ENCODE measurements around the gene CACNG4.

The CACNG4 gene

GRCh38 chr17:66985338-66986237, 21.1 kb downstream of the CACNG4 start:
- no peak for DNase-seq (ENCODE audit: low read depth in 2 of 2)

- no peak for DNase-seq (ENCODE audit: low read depth in 2 of 2)
Measured at GRCh38 chr17:66986659-66987058, 22.2 kb downstream of the CACNG4 start.

DNA sequence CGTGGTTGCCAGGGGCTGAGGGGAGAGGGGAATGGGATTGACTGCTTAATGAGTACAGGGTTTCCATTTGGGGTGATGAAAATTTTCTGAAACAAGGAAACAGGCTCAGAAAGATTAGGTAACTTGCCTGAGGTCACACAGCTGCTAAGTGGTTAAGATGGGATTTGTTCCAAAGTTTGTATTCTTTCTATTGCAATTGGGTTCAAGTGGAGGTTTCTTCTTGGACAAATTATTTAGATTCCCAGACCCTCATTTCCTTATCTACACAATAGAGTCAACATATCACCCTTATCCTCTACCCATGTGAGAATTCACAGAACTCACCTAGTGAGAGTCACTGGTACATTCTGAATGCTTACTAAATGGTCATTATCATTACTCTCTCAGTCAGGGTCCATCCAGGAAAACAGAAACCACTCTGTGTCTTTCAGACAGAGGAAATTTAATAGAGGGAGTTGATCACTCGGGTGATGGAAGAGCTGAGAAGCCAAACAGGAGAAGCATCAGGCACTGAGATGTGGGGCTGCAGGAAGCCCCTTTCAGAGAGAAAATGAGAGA, 22.6 kb downstream of the CACNG4 start:
- DNase-seq (ENCODE audit: low read depth in 2 of 2): no peak

DNA sequence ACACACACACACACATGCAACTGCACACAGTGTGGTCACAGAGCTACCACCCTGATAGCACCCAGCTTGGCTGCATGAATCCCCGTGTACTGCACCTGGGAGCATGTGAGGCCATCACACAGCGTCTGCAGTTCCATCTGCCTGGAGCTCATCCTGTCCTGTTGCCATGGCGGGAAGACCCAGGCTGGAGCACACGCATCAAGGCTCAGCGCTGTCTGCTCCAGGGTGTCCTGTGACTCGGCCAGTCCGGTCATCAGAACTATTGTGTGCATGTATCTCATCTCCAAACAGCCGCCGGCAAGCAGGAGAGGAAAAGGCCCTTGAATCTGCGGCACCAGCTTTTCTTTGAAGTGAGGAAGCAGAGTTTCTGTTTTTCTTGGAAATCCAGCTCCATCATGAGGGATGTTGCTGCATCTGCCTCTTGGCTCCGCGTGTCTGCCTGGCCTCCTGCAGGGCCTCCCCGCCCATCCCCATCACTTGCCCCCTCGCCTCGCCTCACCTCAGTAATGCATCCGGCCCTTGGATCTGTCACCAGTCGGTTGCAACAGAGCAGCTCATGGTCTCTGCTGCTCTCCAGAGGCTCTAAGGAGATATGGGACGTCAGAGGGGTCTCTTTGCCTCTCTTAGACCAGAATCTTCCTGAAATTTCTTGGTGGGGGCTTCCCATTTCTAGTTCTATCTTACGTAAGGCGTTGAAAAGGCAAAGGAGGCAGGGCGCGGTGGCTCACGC, 23.7 kb downstream of the CACNG4 start:
- no peak for DNase-seq (ENCODE audit: low read depth in 2 of 2)

- DNase-seq (ENCODE audit: low read depth in 2 of 2): no peak
Measured at GRCh38 chr17:66989076-66989475, 24.6 kb downstream of the CACNG4 start.

- no peak for DNase-seq (ENCODE audit: low read depth in 2 of 2)
Measured at GRCh38 chr17:66989579-66989978, 25.1 kb downstream of the CACNG4 start.

- DNase-seq (ENCODE audit: low read depth in 2 of 2): no peak
Measured at GRCh38 chr17:66990047-66990446, 25.5 kb downstream of the CACNG4 start.

DNA sequence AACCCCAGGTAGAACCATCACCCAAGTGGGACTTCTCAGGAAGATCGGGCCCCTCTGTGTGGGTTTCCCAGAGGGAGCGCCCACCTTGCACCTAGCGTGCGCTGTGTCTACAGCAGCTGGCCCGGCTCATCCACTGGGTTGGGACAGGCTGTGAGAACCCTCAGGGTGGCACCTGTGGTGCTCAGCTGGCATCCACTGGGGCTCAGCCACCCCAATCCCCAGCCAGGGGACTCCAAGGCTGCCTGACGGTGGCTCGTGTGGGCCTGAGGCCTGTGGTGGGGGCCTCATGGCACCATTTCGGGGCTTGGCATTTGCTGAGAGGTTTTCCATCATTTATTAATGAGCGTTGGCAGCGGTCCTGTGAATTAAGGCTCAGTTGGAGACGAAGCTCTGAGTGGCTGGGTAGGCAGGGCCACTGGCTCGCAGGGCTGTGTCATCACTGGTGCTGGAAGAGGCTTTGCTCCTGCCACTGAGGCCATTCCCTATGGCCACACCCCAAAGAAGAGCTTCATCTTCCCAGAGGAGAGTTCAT, 28.5 kb downstream of the CACNG4 start:
- DNase-seq (ENCODE audit: low read depth in 2 of 2): no peak

DNA sequence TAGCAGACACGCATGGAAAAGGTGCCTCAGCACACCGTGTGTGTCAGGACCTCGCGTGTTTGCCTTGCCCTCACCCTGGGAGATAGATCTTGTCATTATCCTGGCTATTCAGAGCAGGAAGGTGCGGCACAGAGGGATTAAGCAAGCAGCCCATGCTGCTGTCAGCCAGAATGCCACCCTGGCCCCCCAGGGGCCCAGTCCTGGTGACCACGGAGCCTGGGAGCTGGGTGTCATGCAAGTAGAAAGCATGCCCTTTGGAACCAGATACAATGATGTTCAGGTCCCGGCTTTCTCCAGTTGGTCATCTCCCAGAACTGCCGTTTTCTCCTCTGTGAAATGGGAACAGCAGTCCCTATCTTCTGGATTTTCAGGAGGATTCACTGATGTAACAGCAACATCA, 29.9 kb downstream of the CACNG4 start:
- no peak for DNase-seq (ENCODE audit: low read depth in 2 of 2)

GRCh38 chr17:66994930-66995535, 30.5 kb downstream of the CACNG4 start:
- no peak for DNase-seq (ENCODE audit: low read depth in 2 of 2)

GRCh38 chr17:66995944-66996343, 31.4 kb downstream of the CACNG4 start:
- DNase-seq (ENCODE audit: low read depth in 2 of 2): no peak

GRCh38 chr17:66996926-66997325, 32.4 kb downstream of the CACNG4 start:
- no peak for DNase-seq (ENCODE audit: low read depth in 2 of 2)

- no peak for DNase-seq (ENCODE audit: low read depth in 2 of 2)
Measured at GRCh38 chr17:67003231-67003630, 38.7 kb downstream of the CACNG4 start.

- no peak for DNase-seq (ENCODE audit: low read depth in 2 of 2)
Measured at GRCh38 chr17:67004181-67004580, 39.7 kb downstream of the CACNG4 start.

DNA sequence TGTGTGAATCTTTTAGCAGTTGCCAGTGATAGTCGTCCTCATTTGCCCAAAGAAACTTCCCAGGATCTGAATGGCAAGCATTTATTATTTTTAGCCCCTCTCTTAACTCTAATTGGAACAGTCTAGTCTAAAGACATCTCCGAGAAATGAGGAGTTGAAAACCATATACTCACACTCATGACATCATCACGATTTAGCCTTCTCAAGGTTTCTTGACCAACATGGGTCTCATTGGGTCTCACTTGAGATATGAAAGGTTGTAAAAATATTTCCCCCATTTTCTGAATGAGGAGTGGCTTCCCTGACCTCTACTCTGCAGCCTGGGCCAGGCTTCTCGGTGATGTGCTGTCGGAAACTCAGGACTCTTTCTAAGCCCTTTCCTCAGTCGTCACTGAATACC, 42.8 kb downstream of the CACNG4 start:
- DNase-seq (ENCODE audit: low read depth in 2 of 2): no peak

- DNase-seq (ENCODE audit: low read depth in 2 of 2): no peak
Measured at GRCh38 chr17:67008101-67008500, 43.6 kb downstream of the CACNG4 start.

DNA sequence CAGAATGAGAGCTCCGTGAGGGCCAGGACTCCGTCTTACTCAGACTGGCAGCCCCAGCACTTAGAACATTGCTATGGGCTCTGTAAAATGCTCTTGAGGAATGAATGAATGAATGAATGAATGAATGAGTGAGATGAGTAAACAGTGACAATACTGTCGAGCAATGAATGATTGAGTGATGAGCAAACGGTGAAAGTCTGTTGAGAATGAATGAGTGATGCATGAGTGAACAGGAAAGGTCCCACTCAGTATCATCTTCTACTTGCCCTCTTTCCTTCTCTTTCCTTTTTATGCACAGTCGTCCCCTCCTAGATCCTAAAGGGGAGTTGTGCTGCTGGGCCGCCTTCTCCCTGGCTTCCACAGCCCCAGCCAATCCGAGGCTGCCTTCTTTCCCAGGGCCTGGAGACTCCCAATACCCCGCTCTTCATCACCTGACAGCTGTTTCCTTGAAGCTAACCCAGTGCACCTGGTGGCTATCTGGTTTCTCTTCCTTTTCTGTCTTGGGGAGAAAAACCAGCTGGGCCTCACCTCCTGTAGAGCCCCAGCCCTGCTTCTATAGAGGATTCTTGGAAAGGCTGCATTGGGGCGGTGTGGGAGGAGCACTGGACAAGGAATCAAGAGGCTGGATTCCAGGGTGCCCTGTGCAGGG, 47.1 kb downstream of the CACNG4 start:
- DNase-seq (ENCODE audit: low read depth in 2 of 2): no peak

- DNase-seq (ENCODE audit: low read depth in 2 of 2): no peak
Measured at GRCh38 chr17:67013891-67014290, 49.4 kb downstream of the CACNG4 start.

DNA sequence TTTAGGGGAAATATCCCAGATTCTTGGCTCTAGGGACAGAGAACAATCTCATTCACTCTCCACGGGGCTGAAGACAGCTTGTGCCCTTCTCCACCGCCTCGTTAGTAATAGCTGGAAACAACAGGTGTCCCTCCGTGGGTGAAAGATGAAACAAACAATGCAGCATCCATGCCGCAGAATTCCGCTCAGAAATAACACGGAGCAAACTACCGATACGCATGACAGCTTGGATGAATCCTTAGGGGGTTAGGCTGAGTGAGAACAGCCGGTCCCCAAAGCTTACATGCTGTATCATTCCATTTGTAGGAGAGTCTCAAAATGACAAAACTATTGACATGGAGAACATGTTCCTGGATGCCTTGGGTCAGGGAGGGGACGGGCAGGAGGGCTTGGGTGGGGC, 50.5 kb downstream of the CACNG4 start:
- no peak for DNase-seq (ENCODE audit: low read depth in 2 of 2)

DNA sequence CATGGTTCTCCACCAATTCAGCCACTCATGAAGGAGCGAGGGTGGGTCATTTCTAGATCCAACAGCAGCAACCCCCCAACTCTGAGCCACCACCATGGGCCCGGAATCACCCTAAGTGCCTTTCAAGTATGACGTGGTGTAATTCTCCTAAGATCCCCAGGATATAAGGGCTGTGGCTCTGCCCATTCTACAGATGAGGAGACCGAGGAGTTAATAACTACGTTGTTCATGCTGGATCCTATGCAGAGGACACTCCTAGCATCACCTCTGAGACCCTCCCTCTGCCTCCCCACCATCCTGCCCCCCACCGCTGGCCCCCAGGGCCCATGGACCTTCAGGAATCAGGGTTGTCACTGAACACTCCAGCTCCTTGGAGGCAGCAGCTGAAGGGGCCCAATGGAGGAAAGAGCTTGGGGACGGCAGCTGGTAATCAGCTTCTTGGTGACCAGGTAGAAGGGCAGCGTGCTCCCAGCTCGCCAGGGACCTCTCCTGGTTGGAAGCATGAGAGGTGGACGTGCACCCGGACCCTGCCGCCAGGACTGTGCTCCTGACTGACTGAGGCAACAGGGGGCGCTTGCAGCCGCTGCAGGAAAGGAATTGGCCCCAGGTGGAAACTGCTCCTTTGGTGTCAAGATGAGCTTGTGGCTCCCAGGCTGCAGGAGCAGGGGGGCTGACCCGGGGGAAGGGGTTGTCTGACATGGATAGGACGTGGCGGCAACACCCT, 51.7 kb downstream of the CACNG4 start:
- DNase-seq (ENCODE audit: low read depth in 2 of 2): no peak

- DNase-seq (ENCODE audit: low read depth in 2 of 2): no peak
Measured at GRCh38 chr17:67017910-67018309, 53.4 kb downstream of the CACNG4 start.

Data from activated CD8-positive, alpha-beta memory T cell treated with anti-CD3 and anti-CD28 coated beads for 4 hours (primary cell).